ENCODE results near the gene CLEC6A.
"Not testable (repeated sequence)": the region's sequence is repeated elsewhere in the genome, so short reads cannot be mapped to it uniquely, and the experiment has no call there.

CLEC6A gene

GRCh38 chr12:8493084-8493483, 37.3 kb downstream of the CLEC6A start:
- Histone ChIP-seq H3K36me3 (ENCODE audit: control insufficient read depth in 1 of 2, insufficient read depth in 2 of 2, low read length in 2 of 2) (no peaks in the 10 kb centered on the region), H3K9ac (ENCODE audit: low read depth in 1 of 2, low read length in 2 of 2) (no peak overlapping the region), H3K4me3 (ENCODE audit: low read depth in 1 of 2, low read length in 2 of 2) (no peak overlapping the region), H3K4me1 (ENCODE audit: control insufficient read depth in 1 of 2, insufficient read depth in 2 of 2, low read length in 2 of 2) (no peaks in the 10 kb centered on the region), H3K27ac (ENCODE audit: low read depth, low read length) (no peak overlapping the region), H3K27me3 (ENCODE audit: control insufficient read depth in 1 of 2, insufficient read depth in 2 of 2, low read length in 2 of 2) (no peaks in the 10 kb centered on the region), H3K9me3 (ENCODE audit: control insufficient read depth in 1 of 2, low read length in 2 of 2) (no peaks in the 10 kb centered on the region)

GRCh38 chr12:8495671-8496070, 39.9 kb downstream of the CLEC6A start:
- H3K4me1 ChIP-seq (ENCODE audit: control insufficient read depth in 1 of 2, insufficient read depth in 2 of 2, low read length in 2 of 2): not testable (repeated sequence)

GRCh38 chr12:8496074-8496473, 40.3 kb downstream of the CLEC6A start:
- H3K4me3 ChIP-seq (ENCODE audit: low read depth in 1 of 2, low read length in 2 of 2); H3K9ac ChIP-seq (ENCODE audit: low read depth in 1 of 2, low read length in 2 of 2); H3K9me3 ChIP-seq (ENCODE audit: control insufficient read depth in 1 of 2, low read length in 2 of 2); H3K4me1 ChIP-seq (ENCODE audit: control insufficient read depth in 1 of 2, insufficient read depth in 2 of 2, low read length in 2 of 2); H3K27me3 ChIP-seq (ENCODE audit: control insufficient read depth in 1 of 2, insufficient read depth in 2 of 2, low read length in 2 of 2); H3K36me3 ChIP-seq (ENCODE audit: control insufficient read depth in 1 of 2, insufficient read depth in 2 of 2, low read length in 2 of 2); H3K27ac ChIP-seq (ENCODE audit: low read depth, low read length): not testable (repeated sequence)

More at GRCh38 chr12:8495671-8496070, 39.9 kb downstream of the CLEC6A start:
- H3K9ac ChIP-seq (ENCODE audit: low read depth in 1 of 2, low read length in 2 of 2); H3K27ac ChIP-seq (ENCODE audit: low read depth, low read length); H3K4me3 ChIP-seq (ENCODE audit: low read depth in 1 of 2, low read length in 2 of 2); H3K36me3 ChIP-seq (ENCODE audit: control insufficient read depth in 1 of 2, insufficient read depth in 2 of 2, low read length in 2 of 2); H3K27me3 ChIP-seq (ENCODE audit: control insufficient read depth in 1 of 2, insufficient read depth in 2 of 2, low read length in 2 of 2); H3K9me3 ChIP-seq (ENCODE audit: control insufficient read depth in 1 of 2, low read length in 2 of 2): not testable (repeated sequence)

- H3K9ac ChIP-seq (ENCODE audit: low read depth in 1 of 2, low read length in 2 of 2): no peak overlapping the region
- no peak overlapping the region for H3K27ac ChIP-seq (ENCODE audit: low read depth, low read length)
- H3K36me3 ChIP-seq (ENCODE audit: control insufficient read depth in 1 of 2, insufficient read depth in 2 of 2, low read length in 2 of 2): no peaks in the 10 kb centered on the region
- H3K27me3 ChIP-seq (ENCODE audit: control insufficient read depth in 1 of 2, insufficient read depth in 2 of 2, low read length in 2 of 2): no peaks in the 10 kb centered on the region
- H3K4me3 ChIP-seq (ENCODE audit: low read depth in 1 of 2, low read length in 2 of 2): no peak overlapping the region
- H3K9me3 ChIP-seq (ENCODE audit: control insufficient read depth in 1 of 2, low read length in 2 of 2): no peaks in the 10 kb centered on the region
- no peaks in the 10 kb centered on the region for H3K4me1 ChIP-seq (ENCODE audit: control insufficient read depth in 1 of 2, insufficient read depth in 2 of 2, low read length in 2 of 2)
Measured at GRCh38 chr12:8499616-8500015, 43.9 kb downstream of the CLEC6A start.

GRCh38 chr12:8501720-8502119, 46.0 kb downstream of the CLEC6A start:
- Histone ChIP-seq H3K36me3 (ENCODE audit: control insufficient read depth in 1 of 2, insufficient read depth in 2 of 2, low read length in 2 of 2) (no peaks in the 10 kb centered on the region), H3K9me3 (ENCODE audit: control insufficient read depth in 1 of 2, low read length in 2 of 2) (no peaks in the 10 kb centered on the region), H3K9ac (ENCODE audit: low read depth in 1 of 2, low read length in 2 of 2) (no peak overlapping the region), H3K27me3 (ENCODE audit: control insufficient read depth in 1 of 2, insufficient read depth in 2 of 2, low read length in 2 of 2) (no peaks in the 10 kb centered on the region), H3K27ac (ENCODE audit: low read depth, low read length) (no peak overlapping the region), H3K4me3 (ENCODE audit: low read depth in 1 of 2, low read length in 2 of 2) (no peak overlapping the region), H3K4me1 (ENCODE audit: control insufficient read depth in 1 of 2, insufficient read depth in 2 of 2, low read length in 2 of 2) (no peaks in the 10 kb centered on the region)

GRCh38 chr12:8504351-8504750, 48.6 kb downstream of the CLEC6A start:
- Histone ChIP-seq H3K27me3 (ENCODE audit: control insufficient read depth in 1 of 2, insufficient read depth in 2 of 2, low read length in 2 of 2) (no peaks in the 10 kb centered on the region), H3K27ac (ENCODE audit: low read depth, low read length) (no peak overlapping the region), H3K9me3 (ENCODE audit: control insufficient read depth in 1 of 2, low read length in 2 of 2) (no peaks in the 10 kb centered on the region), H3K4me1 (ENCODE audit: control insufficient read depth in 1 of 2, insufficient read depth in 2 of 2, low read length in 2 of 2) (no peaks in the 10 kb centered on the region), H3K4me3 (ENCODE audit: low read depth in 1 of 2, low read length in 2 of 2) (no peak overlapping the region), H3K9ac (ENCODE audit: low read depth in 1 of 2, low read length in 2 of 2) (no peak overlapping the region), H3K36me3 (ENCODE audit: control insufficient read depth in 1 of 2, insufficient read depth in 2 of 2, low read length in 2 of 2) (no peaks in the 10 kb centered on the region)

- Histone ChIP-seq H3K36me3 (ENCODE audit: control insufficient read depth in 1 of 2, insufficient read depth in 2 of 2, low read length in 2 of 2) (no peaks in the 10 kb centered on the region), H3K27me3 (ENCODE audit: control insufficient read depth in 1 of 2, insufficient read depth in 2 of 2, low read length in 2 of 2) (no peaks in the 10 kb centered on the region)
Measured at GRCh38 chr12:8507596-8507995, 51.8 kb downstream of the CLEC6A start.

GRCh38 chr12:8508223-8508622, 52.5 kb downstream of the CLEC6A start:
- Histone ChIP-seq H3K9ac (ENCODE audit: low read depth in 1 of 2, low read length in 2 of 2) (no peak overlapping the region), H3K27me3 (ENCODE audit: control insufficient read depth in 1 of 2, insufficient read depth in 2 of 2, low read length in 2 of 2) (no peaks in the 10 kb centered on the region), H3K36me3 (ENCODE audit: control insufficient read depth in 1 of 2, insufficient read depth in 2 of 2, low read length in 2 of 2) (no peaks in the 10 kb centered on the region), H3K9me3 (ENCODE audit: control insufficient read depth in 1 of 2, low read length in 2 of 2) (no peaks in the 10 kb centered on the region), H3K4me1 (ENCODE audit: control insufficient read depth in 1 of 2, insufficient read depth in 2 of 2, low read length in 2 of 2) (no peaks in the 10 kb centered on the region), H3K27ac (ENCODE audit: low read depth, low read length) (no peak overlapping the region), H3K4me3 (ENCODE audit: low read depth in 1 of 2, low read length in 2 of 2) (no peak overlapping the region)

More at GRCh38 chr12:8507596-8507995, 51.8 kb downstream of the CLEC6A start:
- Histone ChIP-seq H3K9ac (ENCODE audit: low read depth in 1 of 2, low read length in 2 of 2) (no peak overlapping the region), H3K9me3 (ENCODE audit: control insufficient read depth in 1 of 2, low read length in 2 of 2) (no peaks in the 10 kb centered on the region), H3K27ac (ENCODE audit: low read depth, low read length) (no peak overlapping the region), H3K4me1 (ENCODE audit: control insufficient read depth in 1 of 2, insufficient read depth in 2 of 2, low read length in 2 of 2) (no peaks in the 10 kb centered on the region), H3K4me3 (ENCODE audit: low read depth in 1 of 2, low read length in 2 of 2) (no peak overlapping the region)

- H3K36me3 ChIP-seq (ENCODE audit: control insufficient read depth in 1 of 2, insufficient read depth in 2 of 2, low read length in 2 of 2): no peaks in the 10 kb centered on the region
- no peaks in the 10 kb centered on the region for H3K27me3 ChIP-seq (ENCODE audit: control insufficient read depth in 1 of 2, insufficient read depth in 2 of 2, low read length in 2 of 2)
- no peaks in the 10 kb centered on the region for H3K9me3 ChIP-seq (ENCODE audit: control insufficient read depth in 1 of 2, low read length in 2 of 2)
- H3K9ac ChIP-seq (ENCODE audit: low read depth in 1 of 2, low read length in 2 of 2): no peak overlapping the region
- H3K27ac ChIP-seq (ENCODE audit: low read depth, low read length): no peak overlapping the region
- H3K4me1 ChIP-seq (ENCODE audit: control insufficient read depth in 1 of 2, insufficient read depth in 2 of 2, low read length in 2 of 2): no peaks in the 10 kb centered on the region
- no peak overlapping the region for H3K4me3 ChIP-seq (ENCODE audit: low read depth in 1 of 2, low read length in 2 of 2)
Measured at GRCh38 chr12:8508910-8509841, 53.4 kb downstream of the CLEC6A start.

GRCh38 chr12:8513256-8513655, 57.5 kb downstream of the CLEC6A start, which contains the start of gene CLEC4D:
CLEC4D (plus strand) TSS chr12:8513503; CDS start chr12:8513733, 230 bp downstream.
- H3K9ac ChIP-seq (ENCODE audit: low read depth in 1 of 2, low read length in 2 of 2): no peak within 1 kb of the TSS
- H3K4me1 ChIP-seq (ENCODE audit: control insufficient read depth in 1 of 2, insufficient read depth in 2 of 2, low read length in 2 of 2): no peaks in the 10 kb centered on the region
- no peaks in the 10 kb centered on the region for H3K36me3 ChIP-seq (ENCODE audit: control insufficient read depth in 1 of 2, insufficient read depth in 2 of 2, low read length in 2 of 2)
- H3K4me3 ChIP-seq (ENCODE audit: low read depth in 1 of 2, low read length in 2 of 2): no peak within 1 kb of the TSS
- no peaks in the 10 kb centered on the region for H3K27me3 ChIP-seq (ENCODE audit: control insufficient read depth in 1 of 2, insufficient read depth in 2 of 2, low read length in 2 of 2)
- H3K27ac ChIP-seq (ENCODE audit: low read depth, low read length): no peak within 1 kb of the TSS
- H3K9me3 ChIP-seq (ENCODE audit: control insufficient read depth in 1 of 2, low read length in 2 of 2): no peaks in the 10 kb centered on the region
